ENCODE data around the gene PAGE2.

- TF ChIP-seq CTCF (IDR thresholded peaks at IDR 0.05) (no peak), POLR2A (IDR thresholded peaks at IDR 0.05) (no peak)
These were observed 13.9 kb upstream of the PAGE2 start, which contains the start of gene PAGE2B for GRCh38 chrX:55074851-55075467.
